Epidermal melanocyte (primary cell): ENCODE results near the gene ETV2.
A peak's percentile ranks its signal among the peaks of the same experiment; 100 is the strongest.
"Not testable (repeated sequence)": the region's sequence is repeated elsewhere in the genome, so short reads cannot be mapped to it uniquely, and the experiment has no call there.

Source experiments
- DNase-seq: peaks from one replicate; pipeline ENCODE4 v3.0.0; 2011; ENCODE audit warnings: low spot score; ENCODE audit not compliant: insufficient read length

Gene ETV2, protein sequence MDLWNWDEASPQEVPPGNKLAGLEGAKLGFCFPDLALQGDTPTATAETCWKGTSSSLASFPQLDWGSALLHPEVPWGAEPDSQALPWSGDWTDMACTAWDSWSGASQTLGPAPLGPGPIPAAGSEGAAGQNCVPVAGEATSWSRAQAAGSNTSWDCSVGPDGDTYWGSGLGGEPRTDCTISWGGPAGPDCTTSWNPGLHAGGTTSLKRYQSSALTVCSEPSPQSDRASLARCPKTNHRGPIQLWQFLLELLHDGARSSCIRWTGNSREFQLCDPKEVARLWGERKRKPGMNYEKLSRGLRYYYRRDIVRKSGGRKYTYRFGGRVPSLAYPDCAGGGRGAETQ

DNA sequence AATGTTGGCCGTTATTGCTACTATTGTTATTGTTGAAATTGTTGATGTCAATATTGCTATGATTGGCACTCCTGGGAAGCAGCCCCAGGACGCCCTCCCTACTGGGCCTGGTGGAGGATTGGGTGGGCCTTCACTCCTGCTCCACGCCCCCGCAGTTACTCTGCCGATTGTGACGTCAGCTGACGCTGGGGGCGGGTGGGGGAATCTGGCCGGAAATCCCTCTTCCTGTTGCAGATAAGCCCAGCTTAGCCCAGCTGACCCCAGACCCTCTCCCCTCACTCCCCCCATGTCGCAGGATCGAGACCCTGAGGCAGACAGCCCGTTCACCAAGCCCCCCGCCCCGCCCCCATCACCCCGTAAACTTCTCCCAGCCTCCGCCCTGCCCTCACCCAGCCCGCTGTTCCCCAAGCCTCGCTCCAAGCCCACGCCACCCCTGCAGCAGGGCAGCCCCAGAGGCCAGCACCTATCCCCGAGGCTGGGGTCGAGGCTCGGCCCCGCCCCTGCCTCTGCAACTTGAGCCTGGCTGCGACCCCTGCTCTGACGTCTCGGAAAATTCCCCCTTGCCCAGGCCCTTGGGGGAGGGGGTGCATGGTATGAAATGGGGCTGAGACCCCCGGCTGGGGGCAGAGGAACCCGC is at the start of gene ETV2:
TSS of gene ETV2 (plus strand) at position 231 of the 637 bp plus-strand sequence. CDS start 716 bp downstream, outside the sequence.
- DNase-seq = no peak

DNA sequence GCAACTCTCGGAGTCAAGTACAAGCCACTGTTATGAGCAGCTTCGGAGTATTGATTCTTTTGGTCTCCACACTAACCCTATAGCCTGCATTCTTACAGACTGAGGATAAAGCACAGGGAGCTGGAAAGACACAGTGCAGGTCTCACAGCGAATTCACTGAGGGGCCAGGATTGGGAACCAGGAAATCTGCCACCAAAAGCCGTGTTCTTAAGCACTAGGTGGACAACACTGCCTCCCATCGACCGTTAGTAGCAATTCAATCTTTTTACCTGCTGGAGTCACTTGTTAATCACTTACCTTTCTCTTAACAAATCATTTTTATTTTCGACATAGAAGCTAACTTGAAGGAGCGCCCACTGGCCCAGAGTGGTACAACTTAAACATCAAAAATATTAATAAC is 49.3 kb upstream of the ETV2 start:
- DNase-seq = no peak

DNA sequence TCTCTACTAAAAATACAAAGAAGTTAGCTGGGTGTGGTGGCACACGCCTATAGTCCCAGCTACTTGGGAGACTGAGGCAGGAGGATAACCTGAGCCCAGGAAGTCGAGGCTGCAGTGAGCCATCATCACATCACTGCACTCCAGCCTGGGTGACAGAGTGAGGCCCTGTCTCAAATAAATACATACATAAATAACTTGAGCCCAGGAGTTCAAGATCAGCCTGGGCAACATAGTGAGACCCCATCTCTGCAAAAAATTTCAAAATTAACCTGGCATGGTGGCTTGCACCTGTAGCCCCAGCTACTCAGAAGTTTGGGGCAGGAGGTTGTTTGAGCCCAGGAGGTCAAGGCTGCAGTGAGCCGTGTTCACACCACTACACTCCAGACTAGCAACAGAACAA is 46.5 kb upstream of the ETV2 start:
- DNase-seq = not testable (repeated sequence)

DNA sequence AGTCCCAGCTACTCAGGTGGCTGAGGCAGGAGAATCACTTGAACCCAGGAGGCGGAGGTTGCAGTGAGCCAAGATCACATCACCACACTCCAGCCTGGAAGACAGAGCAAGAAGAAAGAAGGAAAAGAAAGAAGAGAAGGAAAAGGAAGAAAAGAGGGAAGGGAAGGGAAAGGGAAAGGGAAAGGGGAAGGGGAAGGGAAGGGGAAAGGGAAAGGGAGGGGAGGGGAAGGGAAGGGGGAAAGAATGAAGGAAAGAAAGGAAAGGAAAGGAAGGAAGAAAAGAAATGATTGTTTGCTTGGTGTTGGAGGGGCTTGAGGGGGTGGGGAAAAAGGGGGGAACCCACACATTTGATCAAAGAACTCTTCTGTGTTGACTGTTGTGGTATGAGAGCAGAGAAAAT is 45.6 kb upstream of the ETV2 start:
- DNase-seq = no peak

DNA sequence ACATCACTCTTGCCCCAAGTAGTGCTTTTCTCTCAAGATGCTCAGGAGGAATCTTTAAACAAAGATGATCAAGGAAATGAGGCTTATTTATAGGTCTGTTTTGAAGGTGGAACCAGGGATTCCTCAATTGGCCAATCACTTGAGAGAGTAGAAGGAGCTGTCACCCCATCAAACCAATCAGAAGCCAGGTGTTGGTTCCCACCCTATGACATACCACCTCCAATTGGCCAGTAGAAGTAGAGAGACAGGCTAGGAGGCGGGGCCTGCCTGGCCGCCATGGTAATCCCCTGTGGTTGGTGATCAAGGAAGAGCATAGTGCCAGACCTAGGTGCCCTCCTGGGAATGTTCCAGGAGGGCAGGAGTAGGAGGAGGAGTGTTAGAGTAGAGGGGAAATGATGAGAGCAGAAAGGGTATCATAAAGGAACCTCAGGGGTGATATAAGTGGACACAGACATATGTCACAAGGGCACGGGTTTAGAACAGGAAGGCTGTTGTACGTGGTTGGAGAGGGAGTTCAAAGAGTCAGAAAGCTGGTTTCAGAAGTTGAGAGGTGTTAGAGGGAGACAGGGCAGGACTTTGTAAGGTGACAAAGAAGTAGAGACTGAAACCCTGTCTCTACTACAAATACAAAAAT is 45.1 kb upstream of the ETV2 start:
- no peak for DNase-seq

DNA sequence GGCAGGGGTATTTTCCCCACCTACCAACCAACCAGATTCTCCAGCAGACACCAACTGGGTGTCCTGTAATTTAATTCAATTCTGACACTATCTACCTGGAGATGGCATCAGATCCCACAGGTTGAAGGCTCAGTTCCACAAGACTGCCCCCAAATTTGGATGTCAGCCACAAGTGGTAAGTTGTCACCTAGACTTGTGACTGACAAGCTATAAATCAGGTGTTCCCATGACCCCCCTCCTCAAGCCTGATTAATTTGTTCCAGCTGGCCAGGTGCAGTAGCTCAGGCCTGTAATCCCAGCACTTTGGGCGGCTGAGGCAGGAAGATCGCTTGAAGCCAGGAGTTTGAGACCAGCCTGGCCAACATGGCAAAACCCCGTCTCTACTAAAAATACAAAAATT is 39.6 kb upstream of the ETV2 start:
- no peak for DNase-seq

DNA sequence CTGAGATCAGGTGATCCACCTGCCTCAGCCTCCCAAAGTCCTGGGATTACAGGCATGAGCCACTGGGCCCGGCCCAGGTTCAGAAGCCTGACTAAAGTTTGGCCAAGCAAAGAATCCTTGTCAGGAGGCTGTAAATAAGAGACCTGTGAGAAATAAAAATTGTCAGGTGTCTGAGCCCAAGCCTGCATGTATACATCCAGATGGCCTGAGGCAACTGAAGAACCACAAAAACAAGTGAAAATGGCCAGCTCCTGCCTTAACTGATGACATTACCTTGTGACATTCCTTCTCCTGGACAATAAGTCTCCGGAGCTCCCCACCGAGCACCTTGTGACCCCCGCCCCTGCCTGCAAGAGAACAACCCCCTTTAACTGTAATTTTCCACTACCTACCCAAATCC is 37.1 kb upstream of the ETV2 start:
- DNase-seq = not testable (repeated sequence)

DNA sequence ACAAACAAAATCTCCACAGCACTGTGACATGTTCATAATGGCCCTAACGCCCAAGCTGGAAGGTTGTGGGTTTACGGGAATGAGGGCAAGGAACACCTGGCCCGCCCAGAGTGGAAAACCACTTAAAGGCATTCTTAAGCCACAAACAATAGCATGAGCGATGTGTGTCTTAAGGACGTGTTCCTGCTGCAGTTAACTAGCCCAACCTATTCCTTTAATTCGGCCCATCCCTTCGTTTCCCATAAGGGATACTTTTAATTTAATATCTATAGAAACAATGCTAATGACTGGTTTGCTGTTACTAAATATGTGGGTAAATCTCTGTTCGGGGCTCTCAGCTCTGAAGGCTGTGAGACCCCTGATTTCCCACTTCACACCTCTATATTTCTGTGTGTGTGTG is 34.4 kb upstream of the ETV2 start:
- not testable (repeated sequence) for DNase-seq

DNA sequence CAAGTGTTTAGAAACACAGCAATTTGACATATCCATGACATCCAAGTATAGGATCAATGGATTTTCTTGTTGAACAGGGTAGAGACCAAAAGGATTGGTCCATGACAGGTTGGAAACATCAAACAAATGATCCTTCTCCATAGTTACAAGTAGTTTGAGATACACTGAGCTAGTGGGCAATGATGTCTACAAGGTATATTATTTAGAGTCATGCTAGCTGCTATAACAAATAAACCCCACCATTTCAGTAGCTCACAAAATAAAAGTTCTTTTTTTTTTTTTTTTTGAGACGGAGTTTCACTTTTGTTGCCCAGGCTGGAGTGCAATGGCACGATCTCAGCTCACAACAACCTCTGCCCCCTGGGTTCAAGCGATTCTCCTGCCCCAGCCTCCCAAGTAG is 33.9 kb upstream of the ETV2 start:
- DNase-seq = no peak

DNA sequence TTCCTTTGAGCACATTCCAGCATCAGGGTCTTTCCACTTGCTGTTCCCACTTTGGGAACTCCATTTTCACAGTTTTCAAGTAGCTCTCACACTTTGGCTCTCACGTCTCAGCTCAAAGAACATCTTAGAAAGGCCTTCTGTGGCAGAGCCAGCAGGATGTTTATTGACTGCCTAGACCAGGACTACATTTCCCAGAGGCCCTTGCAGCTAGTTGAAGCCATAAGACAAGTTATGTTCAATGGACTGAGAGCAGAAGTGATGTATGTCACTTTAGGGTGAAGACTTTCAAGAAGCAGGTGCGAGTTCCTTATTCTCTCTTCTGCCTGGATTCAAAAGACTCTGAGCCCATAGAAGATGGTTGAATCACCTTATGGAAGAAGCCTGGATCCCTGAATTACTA is 33.3 kb upstream of the ETV2 start:
- no peak for DNase-seq

DNA sequence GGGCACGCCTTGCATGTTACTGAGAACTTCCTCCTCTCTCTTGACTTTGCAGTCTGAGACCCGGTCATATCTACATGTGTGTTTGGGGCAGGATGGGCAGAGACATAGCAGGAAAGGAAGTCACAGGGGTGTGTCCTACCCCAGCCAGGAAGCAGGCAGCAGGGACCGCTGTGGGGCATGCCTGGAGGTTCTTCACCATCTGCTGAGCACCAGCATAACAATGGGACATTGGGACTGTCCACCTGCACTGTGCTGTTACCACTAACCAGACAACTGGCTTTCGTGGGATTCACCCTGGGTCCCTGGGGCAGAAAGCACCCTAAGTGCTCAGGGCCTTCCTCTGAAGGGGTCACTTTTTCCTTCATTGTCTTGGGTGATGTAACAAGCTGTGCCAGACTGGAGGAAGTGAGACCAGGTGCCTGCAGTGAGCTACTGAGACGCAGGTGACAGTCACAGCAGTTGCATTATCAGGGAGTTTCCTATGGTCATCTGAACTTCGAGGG is 31.6 kb upstream of the ETV2 start:
- no peak for DNase-seq

DNA sequence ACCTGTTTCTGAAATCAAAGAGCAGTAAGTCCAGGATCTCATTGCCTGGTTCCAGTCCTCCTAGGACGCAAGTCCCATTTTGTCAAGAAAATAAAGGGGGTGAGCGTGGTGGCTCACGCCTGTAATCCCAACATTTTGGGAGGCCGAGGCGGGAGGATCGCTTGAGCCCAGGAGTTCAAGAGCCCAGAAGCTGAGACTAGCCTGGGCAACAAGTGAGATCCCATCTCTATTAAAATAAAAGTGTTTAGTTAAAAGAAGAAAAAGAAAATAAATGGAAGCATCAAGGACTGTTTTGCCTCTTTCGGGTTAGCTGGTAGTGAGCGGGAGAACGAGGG is 29.4 kb upstream of the ETV2 start:
- DNase-seq = no peak

DNA sequence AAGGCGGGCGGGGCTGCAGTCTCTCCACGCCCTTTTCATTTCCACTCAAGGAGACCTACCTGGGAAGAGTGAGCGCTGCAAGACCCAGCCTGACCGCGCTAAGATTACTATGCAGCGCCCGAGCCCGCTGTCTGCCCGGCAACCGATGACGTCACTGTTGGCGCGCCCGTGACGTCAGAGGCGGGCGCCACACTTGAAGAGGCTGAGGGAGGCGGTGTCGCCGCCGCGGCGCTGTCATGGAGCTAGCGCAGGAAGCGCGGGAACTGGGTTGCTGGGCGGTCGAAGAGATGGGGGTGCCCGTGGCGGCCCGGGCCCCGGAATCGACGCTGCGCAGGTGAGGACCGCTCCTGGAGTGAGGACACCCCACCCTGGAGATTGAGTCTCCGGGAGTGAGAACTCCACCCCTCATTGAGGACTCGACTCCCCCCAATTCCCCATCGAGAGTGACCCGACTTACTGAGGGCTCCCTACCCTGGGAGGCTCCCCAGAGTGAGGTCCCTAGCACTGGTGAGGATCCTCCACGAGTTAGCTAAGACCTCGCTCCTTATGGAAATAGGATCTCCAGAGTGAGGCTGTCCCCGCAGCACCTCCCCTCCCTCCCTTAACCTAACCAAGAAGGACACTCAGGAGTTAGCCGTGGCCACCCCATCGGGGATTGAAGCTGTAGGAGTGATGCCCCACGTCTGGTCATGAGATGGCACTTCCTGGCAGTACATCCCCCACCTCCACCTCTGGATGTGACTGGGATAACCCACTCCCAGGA is 28.8 kb upstream of the ETV2 start, which contains the start of gene HAUS5:
TSS of gene HAUS5 (plus strand) at position 177 of the 763 bp plus-strand sequence. CDS start at position 237, 60 bp downstream.
- peak; percentile 87 for DNase-seq

DNA sequence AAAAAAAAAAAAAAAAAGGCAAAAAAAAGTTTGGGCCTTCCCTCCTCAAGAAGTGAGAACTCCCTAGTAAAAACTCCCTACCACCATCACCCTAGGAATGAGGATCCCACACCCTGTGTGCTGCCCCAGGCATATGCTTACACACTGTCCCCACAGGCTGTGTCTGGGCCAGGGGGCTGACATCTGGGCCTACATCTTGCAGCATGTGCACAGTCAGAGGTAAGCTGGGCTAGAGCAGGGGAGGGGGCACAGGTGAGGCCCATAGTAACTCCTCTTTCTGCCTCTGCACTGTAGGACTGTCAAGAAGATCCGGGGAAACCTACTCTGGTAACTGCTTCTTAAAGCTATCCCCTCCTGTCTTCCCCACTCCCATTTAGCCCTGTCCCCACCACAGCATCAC is 28.0 kb upstream of the ETV2 start:
- DNase-seq = no peak

DNA sequence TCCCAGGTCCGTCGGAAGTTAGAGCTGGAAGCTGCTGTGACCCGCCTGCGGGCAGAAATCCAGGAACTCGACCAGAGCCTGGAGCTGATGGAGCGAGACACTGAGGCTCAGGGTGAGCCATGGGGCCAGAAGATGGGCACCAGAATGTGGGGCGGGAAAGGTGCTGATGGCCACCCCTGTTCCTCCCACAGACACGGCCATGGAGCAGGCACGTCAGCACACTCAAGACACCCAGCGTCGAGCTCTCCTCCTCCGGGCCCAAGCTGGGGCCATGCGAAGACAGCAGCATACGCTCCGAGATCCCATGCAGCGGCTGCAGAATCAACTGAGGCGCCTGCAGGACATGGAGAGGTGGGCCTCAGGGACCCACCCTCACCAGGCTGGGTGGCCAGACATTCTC is 26.5 kb upstream of the ETV2 start:
- no peak for DNase-seq

DNA sequence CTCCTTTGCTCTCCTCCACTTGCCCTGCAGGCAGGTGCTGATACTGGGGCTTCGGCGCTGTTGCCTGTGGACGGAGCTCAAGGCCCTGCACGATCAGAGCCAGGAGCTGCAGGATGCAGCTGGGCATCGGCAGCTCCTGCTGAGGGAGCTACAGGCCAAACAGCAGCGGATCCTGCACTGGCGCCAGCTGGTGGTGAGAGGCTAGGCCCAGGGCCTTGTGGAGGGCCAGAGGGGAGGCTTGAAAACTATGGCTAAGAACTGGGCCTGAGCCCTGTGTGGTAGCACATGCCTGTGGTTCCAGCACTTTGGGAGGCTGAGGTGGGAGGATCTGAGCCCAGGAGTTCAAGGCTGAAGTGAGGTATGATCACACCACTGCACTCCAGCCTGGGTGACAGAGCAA is 22.7 kb upstream of the ETV2 start:
- no peak for DNase-seq

DNA sequence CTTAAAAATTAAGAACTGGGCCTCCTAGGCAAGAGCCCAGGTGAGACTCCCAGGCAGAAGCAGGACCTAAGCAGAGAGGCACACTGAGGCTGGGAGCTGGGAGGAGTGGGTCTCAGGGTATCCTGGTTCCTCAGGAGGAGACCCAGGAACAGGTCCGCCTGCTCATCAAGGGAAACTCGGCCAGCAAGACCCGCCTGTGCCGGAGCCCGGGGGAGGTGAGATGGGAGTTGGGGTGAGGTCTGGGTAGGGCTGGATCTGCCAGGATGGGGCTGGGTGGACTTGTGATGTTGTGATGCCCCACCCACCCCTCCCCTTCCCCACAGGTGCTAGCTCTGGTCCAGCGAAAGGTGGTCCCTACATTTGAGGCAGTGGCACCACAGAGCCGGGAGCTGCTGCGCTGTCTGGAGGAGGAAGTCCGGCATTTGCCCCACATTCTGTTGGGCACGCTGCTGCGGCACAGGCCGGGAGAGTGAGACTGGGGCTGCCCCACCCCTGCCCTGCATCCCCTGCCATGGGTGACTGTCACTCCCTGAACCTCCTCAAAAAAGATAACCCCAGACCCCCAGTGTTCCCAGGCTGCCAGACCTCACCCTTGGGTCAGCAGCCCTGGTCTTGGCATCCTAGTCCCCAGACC is 22.1 kb upstream of the ETV2 start:
- DNase-seq = no peak

DNA sequence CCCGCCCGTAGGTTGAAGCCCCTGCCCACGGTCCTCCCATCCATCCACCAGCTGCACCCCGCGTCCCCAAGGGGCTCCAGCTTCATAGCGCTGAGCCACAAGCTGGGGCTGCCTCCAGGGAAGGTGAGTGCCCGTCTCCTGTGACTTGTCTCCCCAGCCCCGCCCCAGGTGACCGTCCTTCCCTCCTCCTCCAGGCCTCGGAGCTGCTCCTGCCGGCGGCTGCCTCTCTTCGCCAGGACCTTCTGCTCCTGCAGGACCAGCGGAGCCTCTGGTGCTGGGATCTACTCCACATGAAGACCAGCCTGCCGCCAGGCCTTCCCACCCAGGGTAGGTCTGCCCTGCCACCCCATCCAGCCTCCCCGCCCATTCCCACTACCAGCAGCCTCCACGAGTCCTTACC is 21.5 kb upstream of the ETV2 start:
- no peak for DNase-seq

DNA sequence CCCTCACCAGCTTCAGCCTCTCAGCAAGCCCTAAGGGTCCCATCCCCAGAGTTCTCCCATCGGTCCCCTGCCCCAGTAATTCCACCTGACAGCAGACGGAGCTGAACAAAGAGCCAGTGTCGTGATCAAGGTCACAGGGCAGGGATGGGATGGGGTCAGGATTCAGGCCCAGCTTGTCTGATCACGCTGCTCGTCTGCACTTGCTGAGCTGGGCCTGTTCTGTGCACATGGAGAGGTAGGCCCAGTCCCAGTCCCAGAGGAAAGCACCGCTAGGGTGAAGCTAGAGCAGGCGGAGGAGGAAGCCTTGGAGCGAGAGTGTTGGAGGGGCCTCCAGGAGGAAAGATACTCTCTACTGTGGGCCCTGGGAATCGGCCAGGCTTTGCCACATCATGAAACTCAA is 19.8 kb upstream of the ETV2 start:
- DNase-seq = no peak

DNA sequence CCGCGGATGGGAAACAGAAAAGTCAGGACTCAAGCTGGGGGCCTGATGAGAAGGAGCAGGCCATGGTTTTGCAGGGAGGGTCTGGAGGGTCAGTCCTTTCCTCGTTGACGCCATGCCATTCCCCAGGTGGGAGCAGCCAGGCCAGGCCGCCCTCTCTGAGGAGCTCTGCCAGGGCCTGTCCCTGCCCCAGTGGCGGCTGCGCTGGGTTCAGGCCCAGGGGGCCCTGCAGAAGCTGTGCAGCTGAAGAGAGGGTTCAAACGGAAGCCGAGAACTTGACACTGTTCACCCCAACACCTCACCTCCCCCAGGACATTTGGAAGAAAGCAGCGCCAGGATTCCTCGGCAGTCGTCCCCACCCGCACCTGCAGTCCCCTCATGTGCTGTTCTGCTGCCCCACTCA is 18.8 kb upstream of the ETV2 start:
- no peak for DNase-seq

DNA sequence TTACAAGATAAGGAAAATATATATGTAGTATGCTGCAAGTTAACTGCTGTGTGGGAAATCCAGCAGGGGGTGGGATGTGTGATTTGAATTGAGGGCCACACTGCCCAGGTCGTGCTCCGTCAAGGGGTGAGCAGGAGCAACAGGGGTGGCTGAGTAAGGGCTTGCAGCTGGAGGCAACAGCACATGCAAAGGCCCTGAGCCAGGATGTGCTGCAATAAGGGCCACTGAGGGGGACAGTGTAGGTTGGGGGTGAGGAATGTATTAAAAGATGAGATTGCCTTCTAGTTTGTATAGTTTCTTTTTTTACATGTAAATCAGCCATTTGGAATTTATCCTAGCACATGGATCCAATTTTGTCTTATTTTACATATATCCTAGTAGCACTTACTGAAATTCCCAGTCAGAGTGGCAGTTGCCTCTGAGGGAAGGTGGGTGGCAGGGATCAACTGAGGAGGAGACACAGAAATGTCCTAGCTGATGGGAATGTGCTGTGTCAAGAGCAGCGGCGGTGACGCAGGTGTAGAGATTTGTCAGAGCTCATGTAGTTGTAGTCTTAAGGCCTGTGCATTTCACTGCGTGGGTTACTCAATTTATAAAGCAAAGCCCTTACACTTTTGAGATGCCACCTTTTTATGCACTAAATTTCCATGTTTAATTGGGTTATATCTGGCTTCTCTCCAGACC is 18.1 kb upstream of the ETV2 start:
- no peak for DNase-seq
